ENCODE measurements around the gene MYH4.

Gene MYH4

GRCh38 chr17:10421900-10422542, 47.3 kb downstream of the MYH4 start, which contains the start of gene MYH8:
Gene MYH8, minus strand, starts transcription at chr17:10421950. Its CDS starts 1,723 bp downstream, at chr17:10420227.
- in situ Hi-C loops (cut with HindIII; ENCODE audit: low sequenced_read_pairs): no loop called here

GRCh38 chr17:10421211-10421610, 48.1 kb downstream of the MYH4 start:
- in situ Hi-C loops (cut with HindIII; ENCODE audit: low sequenced_read_pairs): no loop called here

- in situ Hi-C loops (cut with HindIII; ENCODE audit: low sequenced_read_pairs): no loop called here
Measured at GRCh38 chr17:10420811-10421210, 48.5 kb downstream of the MYH4 start.

GRCh38 chr17:10417431-10417830, 51.9 kb downstream of the MYH4 start:
- in situ Hi-C loops (cut with HindIII; ENCODE audit: low sequenced_read_pairs): no loop called here

GRCh38 chr17:10415161-10415560, 54.2 kb downstream of the MYH4 start:
- in situ Hi-C loops (cut with HindIII; ENCODE audit: low sequenced_read_pairs): no loop called here

- in situ Hi-C loops (cut with HindIII; ENCODE audit: low sequenced_read_pairs): no loop called here
Measured at GRCh38 chr17:10403589-10403988, 65.8 kb downstream of the MYH4 start.

GRCh38 chr17:10398352-10398751, 71.0 kb downstream of the MYH4 start:
- in situ Hi-C loops (cut with HindIII; ENCODE audit: low sequenced_read_pairs): no loop called here

GRCh38 chr17:10396524-10397163, 72.7 kb downstream of the MYH4 start:
- in situ Hi-C loops (cut with HindIII; ENCODE audit: low sequenced_read_pairs): no loop called here

- in situ Hi-C loops (cut with HindIII; ENCODE audit: low sequenced_read_pairs): no loop called here
Measured at GRCh38 chr17:10394201-10394887, 75.0 kb downstream of the MYH4 start.

All from DLD1 (cell line).